ENCODE measurements around the gene WIPF3.

The WIPF3 gene

GRCh38 chr7:29806208-29806994 lies at the start of gene WIPF3:
Gene WIPF3, plus strand, starts transcription at chr7:29806508. Its CDS starts 28,217 bp downstream, at chr7:29834725.
- ATAC-seq = peak; percentile 27
- no peak for DNase-seq (ENCODE audit: low spot score in 2 of 2)
- H3K4me3 Mint-ChIP-seq = no peak within 1 kb of the TSS
- H3K36me3 Mint-ChIP-seq = no peaks in the 10 kb centered on the region
- H3K27ac Mint-ChIP-seq = no peak within 1 kb of the TSS
- no peaks in the 10 kb centered on the region for H3K9me3 Mint-ChIP-seq
- H3K4me1 Mint-ChIP-seq = no peaks in the 10 kb centered on the region

GRCh38 chr7:29763266-29763665 lies 43.0 kb upstream of the WIPF3 start:
- Mint-ChIP-seq H3K9me3 (no peaks in the 10 kb centered on the region), H3K36me3 (no peaks in the 10 kb centered on the region), H3K27ac (no peak overlapping the region), H3K4me1 (no peaks in the 10 kb centered on the region), H3K4me3 (no peak overlapping the region)
- DNase-seq (ENCODE audit: low spot score in 2 of 2) (no peak), ATAC-seq (no peak)

GRCh38 chr7:29764227-29764626 lies 42.1 kb upstream of the WIPF3 start:
- no peak for ATAC-seq
- Mint-ChIP-seq H3K36me3 (no peaks in the 10 kb centered on the region), H3K4me3 (no peak overlapping the region), H3K9me3 (no peaks in the 10 kb centered on the region), H3K27ac (no peak overlapping the region), H3K4me1 (no peaks in the 10 kb centered on the region)
- DNase-seq (ENCODE audit: low spot score in 2 of 2) = no peak

- no peak overlapping the region for H3K4me3 Mint-ChIP-seq
- no peak overlapping the region for H3K27ac Mint-ChIP-seq
- no peaks in the 10 kb centered on the region for H3K36me3 Mint-ChIP-seq
- DNase-seq (ENCODE audit: low spot score in 2 of 2) (no peak), ATAC-seq (no peak)
- no peaks in the 10 kb centered on the region for H3K9me3 Mint-ChIP-seq
- H3K4me1 Mint-ChIP-seq = no peaks in the 10 kb centered on the region
Observed at GRCh38 chr7:29765490-29765889, 40.8 kb upstream of the WIPF3 start.

- no peaks in the 10 kb centered on the region for H3K36me3 Mint-ChIP-seq
- no peak overlapping the region for H3K27ac Mint-ChIP-seq
- H3K9me3 Mint-ChIP-seq = no peaks in the 10 kb centered on the region
- ATAC-seq (no peak), DNase-seq (ENCODE audit: low spot score in 2 of 2) (no peak)
- H3K4me1 Mint-ChIP-seq = no peaks in the 10 kb centered on the region
- H3K4me3 Mint-ChIP-seq = no peak overlapping the region
Observed at GRCh38 chr7:29770371-29770770, 35.9 kb upstream of the WIPF3 start.

GRCh38 chr7:29771081-29771816 lies 35.1 kb upstream of the WIPF3 start:
- no peaks in the 10 kb centered on the region for H3K4me1 Mint-ChIP-seq
- DNase-seq (ENCODE audit: low spot score in 2 of 2) = no peak
- H3K36me3 Mint-ChIP-seq = no peaks in the 10 kb centered on the region
- H3K27ac Mint-ChIP-seq = no peak overlapping the region
- H3K4me3 Mint-ChIP-seq = no peak overlapping the region
- ATAC-seq = no peak
- no peaks in the 10 kb centered on the region for H3K9me3 Mint-ChIP-seq

GRCh38 chr7:29779017-29779416 lies 27.3 kb upstream of the WIPF3 start:
- no peak overlapping the region for H3K27ac Mint-ChIP-seq
- ATAC-seq (no peak), DNase-seq (ENCODE audit: low spot score in 2 of 2) (no peak)
- H3K4me1 Mint-ChIP-seq = no peaks in the 10 kb centered on the region
- no peak overlapping the region for H3K4me3 Mint-ChIP-seq
- no peaks in the 10 kb centered on the region for H3K36me3 Mint-ChIP-seq
- H3K9me3 Mint-ChIP-seq = no peaks in the 10 kb centered on the region

- H3K9me3 Mint-ChIP-seq = no peaks in the 10 kb centered on the region
- ATAC-seq (no peak), DNase-seq (ENCODE audit: low spot score in 2 of 2) (no peak)
- H3K27ac Mint-ChIP-seq = no peak overlapping the region
- no peaks in the 10 kb centered on the region for H3K4me1 Mint-ChIP-seq
- H3K36me3 Mint-ChIP-seq = no peaks in the 10 kb centered on the region
- no peak overlapping the region for H3K4me3 Mint-ChIP-seq
Observed at GRCh38 chr7:29780346-29780745, 26.0 kb upstream of the WIPF3 start.

- no peaks in the 10 kb centered on the region for H3K9me3 Mint-ChIP-seq
- ATAC-seq = no peak
Observed at GRCh38 chr7:29783671-29784070, 22.6 kb upstream of the WIPF3 start.

GRCh38 chr7:29793507-29793906 lies 12.8 kb upstream of the WIPF3 start:
- H3K27ac Mint-ChIP-seq = no peak overlapping the region
- no peaks in the 10 kb centered on the region for H3K9me3 Mint-ChIP-seq
- H3K4me3 Mint-ChIP-seq = no peak overlapping the region
- ATAC-seq (no peak), DNase-seq (ENCODE audit: low spot score in 2 of 2) (no peak)
- no peaks in the 10 kb centered on the region for H3K4me1 Mint-ChIP-seq
- H3K36me3 Mint-ChIP-seq = no peaks in the 10 kb centered on the region

More at GRCh38 chr7:29783671-29784070, 22.6 kb upstream of the WIPF3 start:
- H3K36me3 Mint-ChIP-seq = no peaks in the 10 kb centered on the region
- no peak overlapping the region for H3K4me3 Mint-ChIP-seq
- no peak for DNase-seq (ENCODE audit: low spot score in 2 of 2)
- H3K4me1 Mint-ChIP-seq = no peaks in the 10 kb centered on the region
- H3K27ac Mint-ChIP-seq = no peak overlapping the region

- no peak overlapping the region for H3K27ac Mint-ChIP-seq
- no peaks in the 10 kb centered on the region for H3K36me3 Mint-ChIP-seq
- ATAC-seq = no peak
- no peak for DNase-seq (ENCODE audit: low spot score in 2 of 2)
- H3K4me3 Mint-ChIP-seq = no peak overlapping the region
- H3K9me3 Mint-ChIP-seq = no peaks in the 10 kb centered on the region
- no peaks in the 10 kb centered on the region for H3K4me1 Mint-ChIP-seq
Observed at GRCh38 chr7:29794959-29795629, 11.2 kb upstream of the WIPF3 start.

- DNase-seq (ENCODE audit: low spot score in 2 of 2) = no peak
Observed at GRCh38 chr7:29795696-29796580, 10.4 kb upstream of the WIPF3 start.

GRCh38 chr7:29797112-29797944 lies 9.0 kb upstream of the WIPF3 start:
- no peaks in the 10 kb centered on the region for H3K4me1 Mint-ChIP-seq
- DNase-seq (ENCODE audit: low spot score in 2 of 2) (no peak), ATAC-seq (no peak)
- H3K9me3 Mint-ChIP-seq = no peaks in the 10 kb centered on the region
- H3K27ac Mint-ChIP-seq = no peak overlapping the region
- no peaks in the 10 kb centered on the region for H3K36me3 Mint-ChIP-seq
- H3K4me3 Mint-ChIP-seq = no peak overlapping the region

More at GRCh38 chr7:29795696-29796580, 10.4 kb upstream of the WIPF3 start:
- ATAC-seq = no peak
- H3K36me3 Mint-ChIP-seq = no peaks in the 10 kb centered on the region
- H3K9me3 Mint-ChIP-seq = no peaks in the 10 kb centered on the region
- H3K27ac Mint-ChIP-seq = no peak overlapping the region
- H3K4me1 Mint-ChIP-seq = no peaks in the 10 kb centered on the region
- H3K4me3 Mint-ChIP-seq = no peak overlapping the region

- ATAC-seq = no peak
- no peak for DNase-seq (ENCODE audit: low spot score in 2 of 2)
Observed at GRCh38 chr7:29798422-29798821, 7.9 kb upstream of the WIPF3 start.

More at GRCh38 chr7:29798422-29798821, 7.9 kb upstream of the WIPF3 start:
- Mint-ChIP-seq H3K9me3 (no peaks in the 10 kb centered on the region), H3K4me1 (no peaks in the 10 kb centered on the region), H3K36me3 (no peaks in the 10 kb centered on the region), H3K4me3 (no peak overlapping the region), H3K27ac (no peak overlapping the region)
